ENCODE measurements around the gene GBF1. TPM values are rescaled to one million over a fixed set of nuclear protein-coding genes. Genes with fewer than 3 reads are reported as not detected.

Gene GBF1
- total and polyA plus RNA-seq, 7 donors = 14.1 to 47.1 (median 40.8) TPM

- WGBS, 3 donors = 67 to 92% (median 74%) methylated on average over 1 of the region's 1 CpG
- ATAC-seq = no peak
- H3K9me3 ChIP-seq = no peaks in the 10 kb centered on the region
- DNase-seq = no peak
- peaks cover 69% of the 10 kb centered on the region for H3K4me1 ChIP-seq
- no peak overlapping the region for H3K27ac ChIP-seq
- TF ChIP-seq CTCF (IDR thresholded peaks at IDR 0.05) = no peak
- no peaks in the 10 kb centered on the region for H3K27me3 ChIP-seq (ENCODE audit: insufficient read depth in 3 of 3, low read length in 2 of 3)
- H3K36me3 ChIP-seq (ENCODE audit: insufficient read depth in 1 of 2, low read depth in 1 of 2) = no peaks in the 10 kb centered on the region
- intact Hi-C loops (cut with DNase I) = no loop called here
- no peak overlapping the region for H3K4me3 ChIP-seq
Measured at GRCh38 chr10:102309236-102309635, 63.9 kb downstream of the GBF1 start.

GRCh38 chr10:102309916-102310315 lies 64.6 kb downstream of the GBF1 start:
- H3K36me3 ChIP-seq (ENCODE audit: insufficient read depth in 1 of 2, low read depth in 1 of 2) = no peaks in the 10 kb centered on the region
- no peaks in the 10 kb centered on the region for H3K27me3 ChIP-seq (ENCODE audit: insufficient read depth in 3 of 3, low read length in 2 of 3)
- intact Hi-C loops (cut with DNase I) = no loop called here
- DNase-seq (no peak), ATAC-seq (no peak)
- no peak overlapping the region for H3K4me3 ChIP-seq
- no peak for TF ChIP-seq CTCF (IDR thresholded peaks at IDR 0.05)
- H3K4me1 ChIP-seq = peaks cover 70% of the 10 kb centered on the region
- peak overlapping the region; percentile 32 for H3K27ac ChIP-seq
- 43 to 82% (median 59%) methylated on average over 3 of the region's 3 CpGs for WGBS, 3 donors
- no peaks in the 10 kb centered on the region for H3K9me3 ChIP-seq

- DNase-seq = no peak
- no peaks in the 10 kb centered on the region for H3K9me3 ChIP-seq
- no peaks in the 10 kb centered on the region for H3K27me3 ChIP-seq (ENCODE audit: insufficient read depth in 3 of 3, low read length in 2 of 3)
- intact Hi-C loops (cut with DNase I) = no loop called here
- no peaks in the 10 kb centered on the region for H3K36me3 ChIP-seq (ENCODE audit: insufficient read depth in 1 of 2, low read depth in 1 of 2)
- peaks cover 73% of the 10 kb centered on the region for H3K4me1 ChIP-seq
- H3K27ac ChIP-seq = peak overlapping the region; percentile 32
- ATAC-seq = no peak
- H3K4me3 ChIP-seq = no peak overlapping the region
- 67 to 76% (median 67%) methylated on average over 4 of the region's 4 CpGs for WGBS, 3 donors
- no peak for TF ChIP-seq CTCF (IDR thresholded peaks at IDR 0.05)
Measured at GRCh38 chr10:102310361-102311024, 65.2 kb downstream of the GBF1 start.

GRCh38 chr10:102311025-102311420 lies 65.7 kb downstream of the GBF1 start:
- no peak overlapping the region for H3K4me3 ChIP-seq
- H3K27me3 ChIP-seq (ENCODE audit: insufficient read depth in 3 of 3, low read length in 2 of 3) = no peaks in the 10 kb centered on the region
- H3K4me1 ChIP-seq = peaks cover 72% of the 10 kb centered on the region
- H3K27ac ChIP-seq = peak overlapping the region; percentile 40
- WGBS, 3 donors = 82 to 90% (median 87%) methylated on average over 3 of the region's 3 CpGs
- ATAC-seq (no peak), DNase-seq (no peak)
- TF ChIP-seq CTCF (IDR thresholded peaks at IDR 0.05) = no peak
- intact Hi-C loops (cut with DNase I) = no loop called here
- no peaks in the 10 kb centered on the region for H3K36me3 ChIP-seq (ENCODE audit: insufficient read depth in 1 of 2, low read depth in 1 of 2)
- H3K9me3 ChIP-seq = no peaks in the 10 kb centered on the region

- no peak for DNase-seq
- no peak for TF ChIP-seq CTCF (IDR thresholded peaks at IDR 0.05)
- Histone ChIP-seq H3K9me3 (no peaks in the 10 kb centered on the region), H3K27ac (peak overlapping the region; percentile 76), H3K27me3 (ENCODE audit: insufficient read depth in 3 of 3, low read length in 2 of 3) (no peaks in the 10 kb centered on the region), H3K4me3 (no peak overlapping the region), H3K4me1 (peaks cover 62% of the 10 kb centered on the region), H3K36me3 (ENCODE audit: insufficient read depth in 1 of 2, low read depth in 1 of 2) (no peaks in the 10 kb centered on the region)
- intact Hi-C loops (cut with DNase I) = no loop called here
- WGBS, 3 donors = 41 to 75% (median 44%) methylated on average over 1 of the region's 1 CpG
- peak; percentile 73 to 80 (median 76) for ATAC-seq
Measured at GRCh38 chr10:102312683-102313082, 67.4 kb downstream of the GBF1 start.

All from psoas muscle (tissue), 8 donors.